T-helper 2 cell treated with Interferon-gamma antibody and Interleukin-4, amounts not matched to agents 5 μg/mL and 100 μg/mL, for 36 hours (primary cell): Measurements from ENCODE around the gene RTN4RL2.
A peak's percentile ranks its signal among the peaks of the same experiment; 100 is the strongest.

Experiments
- DNase-seq: peaks from one replicate; pipeline ENCODE4 v3.0.0; 2021; ENCODE audit warnings: low spot score
- H3K27ac Mint-ChIP-seq: one replicate; pipeline ENCODE4 v1.8.0; 2021; ENCODE audit warnings: mild to moderate bottlenecking, mixed read lengths
- H3K27me3 Mint-ChIP-seq: one replicate; pipeline ENCODE4 v1.8.0; 2021; ENCODE audit warnings: low read depth, mixed read lengths
- H3K36me3 Mint-ChIP-seq: one replicate; pipeline ENCODE4 v1.8.0; 2021; ENCODE audit warnings: low read depth, mixed read lengths
- H3K4me1 Mint-ChIP-seq: one replicate; pipeline ENCODE4 v1.8.0; 2021; ENCODE audit warnings: low read depth, mixed read lengths
- H3K4me3 Mint-ChIP-seq: one replicate; pipeline ENCODE4 v1.8.0; 2022; ENCODE audit warnings: mild to moderate bottlenecking, moderate library complexity, mixed read lengths
- H3K9me3 Mint-ChIP-seq: one replicate; pipeline ENCODE4 v1.8.0; 2021; ENCODE audit warnings: mixed read lengths

The RTN4RL2 gene

DNA sequence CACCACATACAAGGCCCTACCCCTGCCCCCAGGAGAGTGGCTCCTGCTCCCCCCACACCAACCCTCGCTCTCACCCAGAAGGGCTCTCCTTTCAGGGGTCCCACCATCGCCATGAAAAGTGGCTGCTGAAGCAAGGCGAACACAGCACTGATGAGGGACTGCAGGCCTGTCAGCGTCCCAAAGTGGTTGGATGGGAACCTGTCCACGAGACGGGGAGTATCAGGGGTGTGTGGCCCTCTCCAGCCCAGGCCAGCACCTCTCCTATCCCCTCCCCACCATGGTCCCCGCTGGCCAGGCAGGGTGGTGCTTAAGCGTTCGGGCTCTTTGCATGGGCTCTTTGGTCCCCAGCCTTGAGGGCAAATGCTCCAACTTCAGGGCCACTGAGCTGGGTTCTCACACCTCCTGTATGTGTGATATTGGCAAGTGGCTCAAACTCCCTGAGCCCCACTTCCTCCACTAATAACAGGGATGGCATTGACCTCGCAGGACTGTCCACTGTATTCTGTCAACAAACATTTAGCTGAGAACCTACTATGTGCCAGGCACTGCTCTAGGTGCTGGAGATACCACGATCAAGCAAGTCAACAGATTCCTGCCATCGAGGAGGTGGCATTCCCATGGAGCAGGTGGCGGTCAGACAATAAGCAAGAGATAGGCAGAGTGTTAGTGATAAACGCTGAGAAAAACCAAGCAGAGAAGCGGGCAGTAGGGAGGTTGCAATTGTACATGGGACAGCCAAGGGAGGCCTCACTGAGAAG lies 26.9 kb downstream of the RTN4RL2 start:
- peaks cover 19% of the 10 kb centered on the region for H3K36me3 Mint-ChIP-seq
- no peaks in the 10 kb centered on the region for H3K9me3 Mint-ChIP-seq
- H3K4me1 Mint-ChIP-seq = no peaks in the 10 kb centered on the region
- DNase-seq = no peak
- no peak overlapping the region for H3K4me3 Mint-ChIP-seq
- H3K27me3 Mint-ChIP-seq = peaks cover 1% of the 10 kb centered on the region
- no peak overlapping the region for H3K27ac Mint-ChIP-seq

GRCh38 chr11:57487920-57488659 lies 27.8 kb downstream of the RTN4RL2 start:
- Mint-ChIP-seq H3K9me3 (no peaks in the 10 kb centered on the region), H3K4me3 (no peak overlapping the region), H3K4me1 (peaks cover 2% of the 10 kb centered on the region), H3K27ac (no peak overlapping the region), H3K36me3 (peaks cover 19% of the 10 kb centered on the region), H3K27me3 (no peaks in the 10 kb centered on the region)
- DNase-seq = no peak

DNA sequence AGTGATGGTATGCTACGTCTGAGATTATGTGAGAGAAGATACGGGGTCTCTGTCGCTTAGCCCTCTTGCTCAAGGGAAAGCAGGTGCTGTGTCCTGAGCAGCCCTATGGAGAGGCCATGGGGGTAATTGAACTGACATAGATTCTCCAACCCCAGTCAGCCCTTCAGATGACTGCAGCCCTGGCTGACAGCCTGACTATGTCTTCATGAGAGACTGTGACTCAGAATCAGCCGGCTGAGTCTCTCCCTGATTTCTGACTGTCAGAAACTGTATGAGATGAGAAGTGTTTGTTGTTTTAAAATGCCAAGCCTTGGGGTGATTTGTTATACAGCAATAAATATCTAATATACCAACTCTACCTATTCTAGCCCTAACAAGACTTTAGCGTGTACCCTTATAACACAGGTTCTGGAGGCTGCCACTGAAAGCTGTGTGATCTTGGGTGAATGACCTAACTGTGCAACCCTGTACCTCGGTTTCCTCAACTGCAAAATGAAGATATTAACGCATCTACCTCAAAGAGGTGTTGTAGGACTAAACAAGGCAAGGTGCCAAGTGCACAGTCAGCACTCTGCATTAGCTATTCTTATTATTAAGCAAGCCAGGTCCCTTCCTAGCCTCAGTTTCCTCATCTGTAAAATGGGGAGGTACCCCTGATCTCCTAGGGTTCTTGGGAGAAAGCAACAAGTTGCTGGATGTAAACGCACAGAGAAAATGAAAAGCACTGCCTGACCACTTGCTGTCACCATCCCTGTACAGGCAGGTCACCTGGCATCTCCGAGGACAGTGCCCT lies 30.3 kb downstream of the RTN4RL2 start:
- DNase-seq = no peak
- Mint-ChIP-seq H3K27ac (no peak overlapping the region), H3K4me3 (no peak overlapping the region), H3K9me3 (no peaks in the 10 kb centered on the region), H3K36me3 (peaks cover 15% of the 10 kb centered on the region), H3K4me1 (peaks cover 9% of the 10 kb centered on the region), H3K27me3 (no peaks in the 10 kb centered on the region)

- no peak overlapping the region for H3K4me3 Mint-ChIP-seq
- peaks cover 16% of the 10 kb centered on the region for H3K36me3 Mint-ChIP-seq
- H3K27me3 Mint-ChIP-seq = no peaks in the 10 kb centered on the region
- H3K9me3 Mint-ChIP-seq = no peaks in the 10 kb centered on the region
- peaks cover 9% of the 10 kb centered on the region for H3K4me1 Mint-ChIP-seq
- DNase-seq = peak; percentile 41
- no peak overlapping the region for H3K27ac Mint-ChIP-seq
Observed at GRCh38 chr11:57491371-57492061, 31.2 kb downstream of the RTN4RL2 start.

GRCh38 chr11:57493507-57494503 lies 33.5 kb downstream of the RTN4RL2 start:
- Mint-ChIP-seq H3K4me1 (peaks cover 9% of the 10 kb centered on the region), H3K27ac (peak overlapping the region; percentile 45), H3K27me3 (no peaks in the 10 kb centered on the region), H3K36me3 (peaks cover 18% of the 10 kb centered on the region), H3K9me3 (no peaks in the 10 kb centered on the region), H3K4me3 (no peak overlapping the region)
- DNase-seq = peak; percentile 30

DNA sequence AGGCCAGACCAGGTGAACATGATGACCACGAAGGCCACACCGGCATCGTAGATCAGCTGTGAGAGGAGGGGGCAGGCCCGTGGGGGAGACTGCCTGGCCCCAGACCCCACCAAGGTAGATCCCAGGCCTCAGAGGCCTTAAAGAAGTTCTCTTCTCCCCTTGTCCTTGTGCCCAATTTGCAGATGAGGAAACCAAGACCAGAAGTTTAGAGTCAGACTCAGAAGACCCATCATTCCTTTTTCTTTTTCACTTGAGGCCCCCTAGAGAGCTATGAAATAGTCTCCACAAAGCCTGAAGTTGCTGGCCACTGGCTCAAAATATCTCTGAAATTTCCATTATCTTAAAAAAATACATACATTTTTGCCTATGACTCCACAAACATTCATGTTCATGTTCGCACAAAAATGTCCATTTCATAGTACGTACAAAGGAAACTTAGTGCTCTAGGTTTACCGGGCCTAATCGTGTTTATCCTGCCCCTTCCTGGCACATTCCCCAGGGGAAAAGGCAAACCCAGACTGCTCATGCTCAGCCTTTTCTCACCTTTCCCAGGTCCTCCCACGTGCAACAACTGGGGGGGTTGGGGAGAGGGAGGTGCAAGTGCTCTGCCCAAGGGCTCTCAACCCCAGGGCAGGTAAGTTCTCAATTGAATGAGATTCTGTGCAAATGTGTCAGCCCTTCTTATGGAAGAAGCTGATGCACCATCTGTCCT lies 35.9 kb downstream of the RTN4RL2 start:
- Mint-ChIP-seq H3K9me3 (no peaks in the 10 kb centered on the region), H3K4me3 (no peak overlapping the region), H3K27me3 (no peaks in the 10 kb centered on the region), H3K27ac (no peak overlapping the region), H3K36me3 (peaks cover 22% of the 10 kb centered on the region), H3K4me1 (peaks cover 9% of the 10 kb centered on the region)
- no peak for DNase-seq

DNA sequence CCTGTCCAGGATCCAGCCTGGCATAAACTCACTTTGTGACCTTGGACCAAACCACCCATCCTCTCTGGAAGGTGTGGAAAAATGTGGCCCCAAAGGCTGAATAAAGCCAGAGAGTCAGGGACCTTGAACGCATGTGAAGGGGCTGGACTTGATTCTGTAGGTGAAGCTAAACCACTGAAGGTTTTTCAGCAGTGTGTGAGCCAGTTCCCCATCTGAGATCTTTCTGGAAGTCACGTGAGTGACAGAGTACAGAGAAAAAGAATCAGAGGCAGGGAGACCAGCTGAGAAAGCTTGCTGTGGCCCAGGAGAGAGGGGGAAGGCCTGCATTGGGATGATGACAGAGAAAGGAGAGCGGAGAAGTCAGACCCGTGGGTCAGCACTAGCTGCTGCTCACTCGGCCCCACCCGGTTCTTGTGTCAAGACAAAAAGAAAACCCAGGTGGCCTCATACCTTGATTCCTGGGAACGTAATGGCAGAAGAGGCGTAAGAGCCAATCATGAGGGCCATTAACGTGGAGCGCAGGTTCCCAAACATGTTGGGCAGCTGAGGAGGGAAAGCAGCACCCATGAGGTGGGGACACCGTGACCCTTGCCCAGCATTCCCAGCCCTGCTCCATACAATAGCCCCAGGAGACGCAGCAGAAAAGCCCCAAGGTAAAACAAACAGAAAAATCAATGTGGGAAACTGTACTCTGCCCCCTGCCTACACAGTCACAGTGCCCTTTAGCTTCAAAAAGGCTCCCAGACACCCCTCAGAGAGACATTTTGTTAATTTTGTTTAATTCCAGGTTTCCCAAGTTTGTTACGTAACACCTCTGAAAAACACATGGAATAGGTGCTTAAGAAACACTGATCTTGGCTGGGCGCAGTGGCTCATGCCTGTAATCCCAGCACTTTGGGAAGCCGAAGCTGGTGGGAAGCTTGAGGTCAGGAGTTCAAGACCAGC lies 37.2 kb downstream of the RTN4RL2 start:
- H3K27ac Mint-ChIP-seq = no peak overlapping the region
- H3K27me3 Mint-ChIP-seq = no peaks in the 10 kb centered on the region
- H3K4me1 Mint-ChIP-seq = peaks cover 9% of the 10 kb centered on the region
- H3K4me3 Mint-ChIP-seq = no peak overlapping the region
- no peak for DNase-seq
- no peaks in the 10 kb centered on the region for H3K9me3 Mint-ChIP-seq
- peaks cover 22% of the 10 kb centered on the region for H3K36me3 Mint-ChIP-seq

GRCh38 chr11:57498540-57498939 lies 38.2 kb downstream of the RTN4RL2 start:
- Mint-ChIP-seq H3K4me1 (peaks cover 4% of the 10 kb centered on the region), H3K27me3 (no peaks in the 10 kb centered on the region), H3K27ac (no peak overlapping the region), H3K9me3 (no peaks in the 10 kb centered on the region), H3K36me3 (peaks cover 22% of the 10 kb centered on the region), H3K4me3 (no peak overlapping the region)
- DNase-seq = no peak

DNA sequence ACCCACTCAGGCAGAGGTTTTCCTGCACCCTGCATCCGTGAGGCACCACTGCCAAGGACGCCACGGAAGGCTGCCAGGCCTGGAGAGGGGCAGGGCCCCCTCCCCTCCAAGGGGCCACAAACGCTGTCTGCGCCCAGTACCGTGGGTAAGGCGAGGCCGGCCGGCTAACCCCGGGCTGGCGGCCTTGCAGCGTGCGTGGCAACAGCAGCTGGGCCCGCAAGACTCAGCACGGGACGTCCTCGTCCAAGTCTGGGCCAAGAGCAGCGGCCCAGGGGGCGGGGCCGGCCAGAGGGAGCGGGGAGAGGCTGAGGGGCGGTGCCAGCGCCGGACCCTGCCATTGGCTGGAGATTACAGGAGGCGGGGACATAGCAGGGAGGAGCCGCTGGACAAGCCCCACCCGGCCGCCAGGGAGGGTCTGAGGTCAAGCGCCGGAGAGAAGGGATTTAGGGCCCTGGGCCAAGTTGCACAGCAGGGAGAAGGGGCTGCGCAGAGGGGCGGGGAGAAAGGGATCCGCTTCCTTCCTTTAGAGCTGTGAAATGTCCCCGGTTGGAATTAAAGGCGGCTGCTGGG lies 39.2 kb downstream of the RTN4RL2 start:
- Mint-ChIP-seq H3K27ac (no peak overlapping the region), H3K27me3 (no peaks in the 10 kb centered on the region), H3K4me1 (no peaks in the 10 kb centered on the region), H3K4me3 (no peak overlapping the region), H3K9me3 (no peaks in the 10 kb centered on the region), H3K36me3 (peaks cover 19% of the 10 kb centered on the region)
- DNase-seq = peak; percentile 47

DNA sequence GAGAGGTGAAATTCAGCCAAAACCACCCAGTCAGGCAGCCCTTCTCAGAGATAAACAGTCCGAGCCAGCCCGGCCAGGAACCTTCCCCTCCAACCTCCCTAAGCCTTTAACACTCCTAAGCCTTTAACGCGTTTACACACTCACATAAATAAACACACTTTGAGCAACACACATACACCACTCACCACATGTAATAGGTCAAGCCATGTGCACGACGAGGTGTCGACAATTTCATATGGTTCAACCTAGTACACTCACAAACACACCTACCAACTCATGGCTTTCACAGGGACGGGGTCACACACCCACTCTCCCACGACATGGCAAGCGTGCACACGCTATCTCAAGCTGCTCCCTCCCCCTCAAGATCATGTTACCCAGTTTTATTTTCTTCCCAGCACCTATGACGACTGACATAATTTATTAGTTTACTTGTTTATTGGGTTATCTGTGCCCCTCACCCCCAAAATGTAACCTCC lies 39.7 kb downstream of the RTN4RL2 start:
- H3K4me3 Mint-ChIP-seq = no peak overlapping the region
- no peak overlapping the region for H3K27ac Mint-ChIP-seq
- DNase-seq = no peak
- H3K36me3 Mint-ChIP-seq = peaks cover 22% of the 10 kb centered on the region
- H3K9me3 Mint-ChIP-seq = no peaks in the 10 kb centered on the region
- H3K27me3 Mint-ChIP-seq = no peaks in the 10 kb centered on the region
- no peaks in the 10 kb centered on the region for H3K4me1 Mint-ChIP-seq

DNA sequence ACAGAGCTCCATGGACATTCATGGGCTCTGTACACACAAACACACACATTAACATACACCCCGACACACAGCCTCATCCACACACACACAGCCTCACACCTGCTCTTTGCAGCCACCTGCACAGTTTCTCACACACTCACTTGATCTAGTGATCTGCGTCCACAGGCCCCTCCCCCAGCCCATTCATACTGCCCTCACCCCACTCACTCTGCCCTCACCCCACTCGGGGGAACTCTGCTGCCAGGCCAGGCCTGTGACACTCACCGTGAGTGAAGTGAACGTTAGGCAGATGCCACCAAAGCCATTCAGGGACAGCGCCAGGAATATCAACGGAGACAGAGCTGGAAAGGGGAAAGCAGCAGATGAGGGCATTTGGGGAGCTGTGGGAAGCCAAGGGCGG lies 40.2 kb downstream of the RTN4RL2 start:
- no peaks in the 10 kb centered on the region for H3K9me3 Mint-ChIP-seq
- no peak overlapping the region for H3K4me3 Mint-ChIP-seq

More for the DNA sequence above, 40.2 kb downstream of the RTN4RL2 start:
- no peak for DNase-seq
- peaks cover 22% of the 10 kb centered on the region for H3K36me3 Mint-ChIP-seq
- no peaks in the 10 kb centered on the region for H3K4me1 Mint-ChIP-seq
- no peak overlapping the region for H3K27ac Mint-ChIP-seq
- H3K27me3 Mint-ChIP-seq = no peaks in the 10 kb centered on the region
